Activated CD4-positive, CD25-positive, alpha-beta regulatory T cell (primary cell): ENCODE results near the gene CCNB1IP1.
"Not testable (repeated sequence)": the region's sequence is repeated elsewhere in the genome, so short reads cannot be mapped to it uniquely, and the experiment has no call there.

ENCODE experiments used
- DNase-seq, 4 experiments: peaks; one replicate each; lab custom pipeline; 2025; lab: John Stamatoyannopoulos, UW

CCNB1IP1 gene

GRCh38 chr14:20332788-20333493, at the start of gene CCNB1IP1:
Gene CCNB1IP1, minus strand, starts transcription at chr14:20333279. Its CDS starts 16,756 bp downstream, at chr14:20316523.
- peak in 1 of 4 experiments; percentile 7 for DNase-seq

- no peak for DNase-seq
Observed at GRCh38 chr14:20382526-20382925, 49.4 kb upstream of the CCNB1IP1 start.

GRCh38 chr14:20381341-20381740, 48.3 kb upstream of the CCNB1IP1 start:
- no peak for DNase-seq

GRCh38 chr14:20380681-20381080, 47.6 kb upstream of the CCNB1IP1 start:
- no peak for DNase-seq

- no peak for DNase-seq
Observed at GRCh38 chr14:20379743-20380142, 46.7 kb upstream of the CCNB1IP1 start.

GRCh38 chr14:20377171-20377570, 44.1 kb upstream of the CCNB1IP1 start:
- no peak for DNase-seq

GRCh38 chr14:20376071-20376588, 43.1 kb upstream of the CCNB1IP1 start:
- DNase-seq: no peak

- DNase-seq: no peak
Observed at GRCh38 chr14:20375471-20375870, 42.4 kb upstream of the CCNB1IP1 start.

- DNase-seq: no peak
Observed at GRCh38 chr14:20372796-20373195, 39.7 kb upstream of the CCNB1IP1 start.

- DNase-seq: no peak
Observed at GRCh38 chr14:20365928-20366327, 32.8 kb upstream of the CCNB1IP1 start.

- DNase-seq: not testable (repeated sequence)
Observed at GRCh38 chr14:20358474-20358873, 25.4 kb upstream of the CCNB1IP1 start.

- DNase-seq: no peak
Observed at GRCh38 chr14:20356422-20356821, 23.3 kb upstream of the CCNB1IP1 start.

GRCh38 chr14:20350860-20351259, 17.8 kb upstream of the CCNB1IP1 start:
- DNase-seq: no peak

- no peak for DNase-seq
Observed at GRCh38 chr14:20350282-20350681, 17.2 kb upstream of the CCNB1IP1 start.

- no peak for DNase-seq
Observed at GRCh38 chr14:20347747-20348146, 14.7 kb upstream of the CCNB1IP1 start.

GRCh38 chr14:20346713-20347112, 13.6 kb upstream of the CCNB1IP1 start:
- DNase-seq: no peak

GRCh38 chr14:20345366-20345765, 12.3 kb upstream of the CCNB1IP1 start:
- DNase-seq: no peak

- no peak for DNase-seq
Observed at GRCh38 chr14:20343862-20344220, 10.8 kb upstream of the CCNB1IP1 start.

GRCh38 chr14:20343092-20343861, 10.2 kb upstream of the CCNB1IP1 start, which contains the start of gene PARP2:
Gene PARP2, plus strand, starts transcription at chr14:20343635. Its CDS starts 7 bp downstream, at chr14:20343642.
- DNase-seq: peak; percentile 65 to 76 (median 72)

GRCh38 chr14:20341646-20342045, 8.6 kb upstream of the CCNB1IP1 start:
- DNase-seq: no peak

GRCh38 chr14:20341032-20341431, 8.0 kb upstream of the CCNB1IP1 start:
- not testable (repeated sequence) for DNase-seq

- no peak for DNase-seq
Observed at GRCh38 chr14:20334017-20334416, 938 bp upstream of the CCNB1IP1 start.

- DNase-seq: no peak
Observed at GRCh38 chr14:20333494-20333841, 389 bp upstream of the CCNB1IP1 start.
